ENCODE data around the gene SLC29A1. TPM values are rescaled to one million over a fixed set of nuclear protein-coding genes. Genes with fewer than 3 reads are reported as not detected.
"Not testable (repeated sequence)": the region's sequence is repeated elsewhere in the genome, so short reads cannot be mapped to it uniquely, and the experiment has no call there.

SLC29A1 gene
- polyA plus RNA-seq, 1 experiment: 34.1 TPM

DNA sequence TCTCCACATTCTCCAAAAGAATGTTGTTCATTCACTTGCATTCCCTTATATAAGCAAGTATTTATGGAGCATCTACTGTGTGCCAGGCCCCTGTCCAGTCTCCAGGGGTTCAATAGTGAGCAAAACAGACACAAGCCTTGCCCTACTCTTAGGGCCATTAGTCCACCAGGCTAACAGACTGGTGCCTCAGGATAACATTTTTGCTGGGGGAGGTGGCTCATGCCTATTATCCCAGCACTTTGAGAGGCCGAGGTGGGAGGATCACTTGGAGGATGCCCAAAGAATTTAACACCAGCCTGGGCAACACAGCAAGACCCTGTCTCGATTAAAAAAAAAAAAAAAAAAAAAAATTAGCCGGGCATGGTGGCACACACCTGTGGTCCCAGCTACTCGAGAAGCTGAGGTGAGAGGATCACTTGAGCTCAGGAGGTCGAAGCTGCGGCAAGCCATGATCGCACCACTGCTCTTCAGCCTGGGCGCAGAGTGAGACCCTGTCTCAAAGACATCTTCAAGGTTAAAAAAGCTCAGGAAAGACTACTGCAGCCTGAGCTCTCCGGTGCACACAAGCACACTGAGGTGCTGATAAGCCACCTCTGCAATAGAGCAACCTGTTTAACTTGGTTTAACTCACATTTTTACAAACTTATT lies 44.8 kb upstream of the SLC29A1 start:
- DNase-seq (ENCODE audit: low read depth): no peak
- CTCF ChIA-PET: interaction anchor here (1.3 to 2.1 kb wide), 4 partner anchors 49 to 161 kb away, joined by 3 to 8 read pairs (median 6); no protein-coding TSS in a partner anchor
- Histone ChIP-seq H3K27me3 (ENCODE audit: control insufficient read depth, insufficient read depth, low read length) (no peaks in the 10 kb centered on the region; the same call in 1 of the 2 replicates), H3K36me3 (ENCODE audit: control insufficient read depth, insufficient read depth, low read length) (no peaks in the 10 kb centered on the region), H3K4me3 (ENCODE audit: low read depth, low read length) (no peak overlapping the region)
- no peak for TF ChIP-seq CTCF (IDR thresholded peaks at IDR 0.05; ENCODE audit: insufficient read depth, low read depth, low read length)
- POLR2A ChIA-PET: no interaction called here

DNA sequence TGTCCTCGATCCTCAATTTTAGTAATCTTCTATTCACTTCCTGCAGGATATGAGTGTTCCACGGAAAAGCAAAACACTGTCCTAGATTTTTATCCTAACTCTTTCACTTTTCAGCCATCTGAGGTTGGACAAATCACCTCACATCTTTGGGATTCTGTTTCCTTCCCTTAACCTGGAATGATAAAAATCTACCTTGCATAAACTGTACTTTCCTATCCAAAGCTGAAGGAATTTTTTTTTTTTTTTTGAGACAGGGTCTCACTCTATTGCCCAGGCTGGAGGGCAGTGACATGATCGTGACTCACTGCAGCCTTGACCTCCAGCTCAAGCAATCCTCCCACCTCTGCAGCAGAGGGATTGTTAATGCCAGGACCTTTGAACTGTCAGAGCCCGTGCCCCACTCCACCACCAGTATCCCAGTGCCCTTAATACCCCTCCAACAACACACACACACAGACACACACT lies 44.3 kb upstream of the SLC29A1 start:
- no peak for DNase-seq (ENCODE audit: low read depth)
- no peaks in the 10 kb centered on the region for H3K36me3 ChIP-seq (ENCODE audit: control insufficient read depth, insufficient read depth, low read length)

GRCh38 chr6:44179648-44180047 lies 43.7 kb upstream of the SLC29A1 start:
- no peak for DNase-seq (ENCODE audit: low read depth)
- TF ChIP-seq CTCF (IDR thresholded peaks at IDR 0.05; ENCODE audit: insufficient read depth, low read depth, low read length): no peak
- POLR2A ChIA-PET: no interaction called here
- H3K4me3 ChIP-seq (ENCODE audit: low read depth, low read length): no peak overlapping the region
- peaks cover 2% of the 10 kb centered on the region for H3K27me3 ChIP-seq (ENCODE audit: control insufficient read depth, insufficient read depth, low read length)
- CTCF ChIA-PET: interaction anchor here (1.3 to 2.1 kb wide), 4 partner anchors 48 to 160 kb away, joined by 3 to 7 read pairs (median 6); no protein-coding TSS in a partner anchor
- no peaks in the 10 kb centered on the region for H3K36me3 ChIP-seq (ENCODE audit: control insufficient read depth, insufficient read depth, low read length)

More for the DNA sequence above, 44.3 kb upstream of the SLC29A1 start:
- Histone ChIP-seq H3K27me3 (ENCODE audit: control insufficient read depth, insufficient read depth, low read length) (no peaks in the 10 kb centered on the region; the same call in 1 of the 2 replicates), H3K4me3 (ENCODE audit: low read depth, low read length) (no peak overlapping the region)
- no peak for TF ChIP-seq CTCF (IDR thresholded peaks at IDR 0.05; ENCODE audit: insufficient read depth, low read depth, low read length)
- ChIA-PET CTCF (interaction anchor here (1.3 to 2.1 kb wide), 3 partner anchors 49 to 160 kb away, joined by 3 to 7 read pairs (median 4); no protein-coding TSS in a partner anchor), POLR2A (no interaction called here)

- no peak for DNase-seq (ENCODE audit: low read depth)
- CTCF ChIA-PET: interaction anchor here (0.9 to 1.3 kb wide), 3 partner anchors 42 to 88 kb away, joined by 3 to 7 read pairs (median 3); no protein-coding TSS in a partner anchor
- no peak for TF ChIP-seq CTCF (IDR thresholded peaks at IDR 0.05; ENCODE audit: insufficient read depth, low read depth, low read length)
- Histone ChIP-seq H3K36me3 (ENCODE audit: control insufficient read depth, insufficient read depth, low read length) (no peaks in the 10 kb centered on the region), H3K4me3 (ENCODE audit: low read depth, low read length) (no peak overlapping the region), H3K27me3 (ENCODE audit: control insufficient read depth, insufficient read depth, low read length) (peaks cover 2% of the 10 kb centered on the region)
- POLR2A ChIA-PET: interaction anchor here (0.5 kb wide), 1 partner anchor 153 kb away, joined by 3 read pairs; no protein-coding TSS in a partner anchor
Observed at GRCh38 chr6:44180406-44180805, 43.0 kb upstream of the SLC29A1 start.

GRCh38 chr6:44180886-44181285 lies 42.5 kb upstream of the SLC29A1 start:
- POLR2A ChIA-PET: interaction anchor here (0.5 kb wide), 1 partner anchor 152 kb away, joined by 3 read pairs; no protein-coding TSS in a partner anchor
- CTCF ChIA-PET: interaction anchor here (0.9 to 1.3 kb wide), 3 partner anchors 42 to 87 kb away, joined by 3 to 7 read pairs (median 3); no protein-coding TSS in a partner anchor
- TF ChIP-seq CTCF (IDR thresholded peaks at IDR 0.05; ENCODE audit: insufficient read depth, low read depth, low read length): no peak
- no peaks in the 10 kb centered on the region for H3K36me3 ChIP-seq (ENCODE audit: control insufficient read depth, insufficient read depth, low read length)
- DNase-seq (ENCODE audit: low read depth): no peak
- H3K4me3 ChIP-seq (ENCODE audit: low read depth, low read length): no peak overlapping the region
- peaks cover 2% of the 10 kb centered on the region for H3K27me3 ChIP-seq (ENCODE audit: control insufficient read depth, insufficient read depth, low read length)

DNA sequence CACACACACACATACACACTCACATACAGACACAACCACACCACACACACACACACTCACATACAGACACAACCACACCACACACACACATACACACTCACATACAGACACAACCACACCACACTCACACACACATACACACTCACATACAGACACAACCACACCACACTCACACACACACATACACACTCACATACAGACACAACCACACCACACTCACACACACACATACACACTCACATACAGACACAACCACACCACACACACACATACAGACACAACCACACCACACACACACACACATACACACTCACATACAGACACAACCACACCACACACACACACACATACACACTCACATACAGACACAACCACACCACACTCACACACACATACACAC lies 41.6 kb upstream of the SLC29A1 start:
- H3K36me3 ChIP-seq (ENCODE audit: control insufficient read depth, insufficient read depth, low read length); DNase-seq (ENCODE audit: low read depth); H3K4me3 ChIP-seq (ENCODE audit: low read depth, low read length); POLR2A ChIA-PET; H3K27me3 ChIP-seq (ENCODE audit: control insufficient read depth, insufficient read depth, low read length); CTCF ChIA-PET: not testable (repeated sequence)

All from BJ (cell line).